HG03457 (cell line): ENCODE data around the gene GPR146.

Experiments
- ATAC-seq: cut with Tn5 transposase; IDR thresholded peaks from one replicate; pipeline ENCODE4 v1.9.1; 2021; ENCODE audit warnings: moderate number of reproducible peaks; ENCODE audit not compliant: unreplicated experiment

The GPR146 gene

GRCh38 chr7:1090686-1091643, 46.6 kb downstream of the GPR146 start:
- no peak for ATAC-seq

DNA sequence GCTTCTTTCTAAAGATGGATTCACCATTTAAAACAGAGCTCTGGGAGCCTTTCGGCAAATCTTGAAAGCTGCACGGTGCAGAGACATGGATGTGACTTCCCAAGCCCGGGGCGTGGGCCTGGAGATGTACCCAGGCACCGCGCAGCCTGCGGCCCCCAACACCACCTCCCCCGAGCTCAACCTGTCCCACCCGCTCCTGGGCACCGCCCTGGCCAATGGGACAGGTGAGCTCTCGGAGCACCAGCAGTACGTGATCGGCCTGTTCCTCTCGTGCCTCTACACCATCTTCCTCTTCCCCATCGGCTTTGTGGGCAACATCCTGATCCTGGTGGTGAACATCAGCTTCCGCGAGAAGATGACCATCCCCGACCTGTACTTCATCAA, 47.3 kb downstream of the GPR146 start:
- no peak for ATAC-seq

GRCh38 chr7:1092161-1092632, 47.9 kb downstream of the GPR146 start:
- ATAC-seq: no peak

- no peak for ATAC-seq
Measured at GRCh38 chr7:1092806-1093501, 48.6 kb downstream of the GPR146 start.

DNA sequence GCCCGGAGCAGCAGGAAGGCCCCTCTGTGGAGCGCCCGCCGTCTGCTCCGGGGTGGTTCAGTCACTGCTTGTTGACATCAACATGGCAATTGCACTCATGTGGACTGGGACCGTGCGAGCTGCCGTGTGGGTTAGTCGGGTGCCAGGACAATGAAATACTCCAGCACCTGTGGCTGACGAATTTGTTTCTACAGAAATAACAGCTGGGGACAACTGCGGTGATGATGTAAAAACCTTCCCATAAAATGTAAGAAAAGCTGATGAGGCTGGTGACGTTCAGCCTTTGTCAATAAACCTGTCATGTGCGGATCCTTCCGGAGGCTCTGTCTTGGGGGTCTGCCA, 49.1 kb downstream of the GPR146 start:
- no peak for ATAC-seq

- no peak for ATAC-seq
Measured at GRCh38 chr7:1093916-1094508, 49.7 kb downstream of the GPR146 start.

DNA sequence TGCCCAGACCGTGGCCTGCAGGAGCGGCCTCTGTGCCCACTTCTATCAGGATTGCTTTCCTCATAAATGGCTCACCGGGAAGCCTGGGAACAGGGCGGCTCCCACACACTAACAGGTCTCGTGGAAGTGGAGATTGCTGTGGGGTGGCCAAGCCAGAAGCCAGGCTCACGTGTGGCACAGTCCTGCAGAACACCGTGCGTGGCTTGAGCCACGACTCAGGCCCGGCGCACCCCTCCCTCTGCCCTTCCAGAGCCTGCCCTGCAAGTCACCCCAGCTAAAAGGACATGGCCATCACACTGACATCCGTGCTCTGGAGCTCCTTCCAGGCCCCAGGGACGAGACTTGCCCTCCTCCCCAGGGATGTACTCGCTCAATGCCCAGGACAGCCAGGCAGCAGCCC, 50.5 kb downstream of the GPR146 start:
- ATAC-seq: no peak

DNA sequence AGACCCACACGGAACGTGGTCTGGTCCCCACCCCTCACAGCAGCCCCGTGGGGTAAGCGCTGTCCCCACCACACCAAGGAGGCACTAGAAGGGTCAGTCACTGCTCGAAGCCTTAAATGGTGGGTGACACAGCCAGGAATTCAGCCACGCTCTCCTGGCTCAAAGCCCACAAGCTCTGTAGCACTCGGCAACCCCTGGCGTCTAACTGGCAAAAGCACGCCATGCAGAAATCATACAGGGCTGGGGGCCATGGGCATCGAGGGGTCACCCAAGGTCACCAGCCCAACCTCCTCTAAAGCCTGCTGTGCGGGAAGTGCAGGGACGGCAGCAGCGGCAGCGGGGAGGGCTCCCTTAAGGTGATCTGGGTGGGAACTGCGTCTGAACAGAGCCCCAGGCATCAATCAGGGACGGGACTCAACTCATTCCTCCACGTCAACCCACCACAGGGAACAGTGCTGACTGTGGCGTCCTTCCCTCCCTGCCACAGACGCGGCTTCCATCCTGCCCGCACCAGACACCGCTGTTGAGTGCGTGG, 51.3 kb downstream of the GPR146 start:
- ATAC-seq: no peak

DNA sequence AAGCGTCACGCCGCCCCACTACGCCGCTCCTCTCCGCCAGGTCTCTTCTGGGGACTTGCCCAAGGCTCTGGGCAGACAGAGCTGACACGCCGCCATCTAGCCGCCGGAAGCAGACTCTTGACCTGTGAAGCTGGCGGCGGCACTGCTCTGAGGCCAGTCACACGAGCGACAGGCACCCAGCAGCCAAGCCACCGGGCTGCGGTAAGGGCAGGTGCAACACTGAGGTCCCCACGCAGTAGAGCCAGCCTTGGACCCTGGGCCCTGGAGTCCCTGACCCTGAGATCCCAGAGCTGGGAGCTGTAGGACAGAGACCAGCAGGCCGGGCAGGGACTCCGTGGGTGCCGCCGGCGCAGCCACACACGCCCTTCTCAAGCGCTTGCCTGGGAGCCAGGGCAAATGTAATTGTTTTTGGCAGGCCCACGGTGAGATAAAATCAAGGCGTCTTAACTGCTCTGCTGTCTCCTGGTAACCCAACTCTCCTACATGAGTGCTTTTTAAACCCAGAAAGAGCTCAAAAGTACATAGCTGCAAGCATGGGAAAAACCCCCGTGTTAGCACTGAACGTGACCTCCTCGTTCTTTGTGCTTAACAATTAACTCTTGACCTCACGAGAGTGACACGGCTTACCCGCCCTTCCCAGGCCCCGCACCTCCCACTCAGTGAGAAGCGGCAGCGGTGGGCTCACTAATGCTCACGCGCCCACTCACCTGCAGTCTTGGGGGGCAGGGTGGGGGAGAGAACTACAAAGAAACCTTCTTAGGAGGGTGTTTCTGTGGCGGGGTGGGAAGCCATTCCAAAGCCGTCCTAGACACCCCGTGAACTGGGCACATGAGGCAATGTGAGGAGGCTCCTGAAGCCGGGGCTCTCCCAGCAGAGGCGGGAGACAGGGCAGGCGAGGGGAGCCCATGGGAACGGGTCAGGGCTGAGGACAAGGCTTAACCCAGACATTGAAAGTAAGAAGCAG, 52.1 kb downstream of the GPR146 start:
- ATAC-seq: no peak

- ATAC-seq: no peak
Measured at GRCh38 chr7:1097120-1097504, 52.8 kb downstream of the GPR146 start.

- no peak for ATAC-seq
Measured at GRCh38 chr7:1098243-1099153, 54.2 kb downstream of the GPR146 start.

DNA sequence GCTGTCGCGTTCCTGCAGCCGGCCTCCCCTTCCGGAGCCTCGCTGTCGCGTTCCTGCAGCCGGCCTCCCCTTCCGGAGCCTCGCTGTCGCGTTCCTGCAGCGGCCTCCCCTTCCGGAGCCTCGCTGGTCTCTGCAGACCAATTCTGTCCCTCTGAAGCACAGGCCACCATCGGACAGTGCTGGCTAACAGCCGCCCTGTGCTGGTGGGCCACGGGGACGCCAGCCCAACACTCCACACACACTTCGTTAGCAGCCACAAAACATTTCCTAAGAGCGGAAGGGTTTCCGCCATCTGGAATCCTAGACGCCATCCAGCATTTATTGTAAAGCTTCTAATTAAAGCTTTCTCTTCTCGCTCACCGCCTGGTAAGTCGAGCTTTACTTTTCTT, 54.8 kb downstream of the GPR146 start:
- no peak for ATAC-seq

DNA sequence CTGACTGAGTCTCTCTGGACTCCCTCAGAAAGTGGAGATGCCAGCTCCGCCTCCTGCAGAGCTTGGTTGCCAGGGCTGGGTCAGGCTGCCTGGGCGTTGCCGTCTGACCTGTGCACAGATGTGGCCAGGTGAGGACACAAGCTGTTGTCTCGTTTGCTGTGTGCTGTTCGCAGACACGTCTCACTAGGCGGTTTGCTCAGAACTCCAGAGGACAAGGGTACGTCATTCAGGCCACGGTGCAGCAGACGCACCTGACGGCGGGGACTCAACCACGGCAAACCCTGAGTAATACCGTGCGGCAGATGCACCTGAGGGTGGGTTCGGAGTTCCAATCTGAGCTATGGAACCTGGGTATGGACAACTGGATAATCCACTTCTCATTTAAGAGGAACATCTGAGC, 55.3 kb downstream of the GPR146 start:
- ATAC-seq: no peak

GRCh38 chr7:1100386-1100785, 56.0 kb downstream of the GPR146 start:
- ATAC-seq: no peak

DNA sequence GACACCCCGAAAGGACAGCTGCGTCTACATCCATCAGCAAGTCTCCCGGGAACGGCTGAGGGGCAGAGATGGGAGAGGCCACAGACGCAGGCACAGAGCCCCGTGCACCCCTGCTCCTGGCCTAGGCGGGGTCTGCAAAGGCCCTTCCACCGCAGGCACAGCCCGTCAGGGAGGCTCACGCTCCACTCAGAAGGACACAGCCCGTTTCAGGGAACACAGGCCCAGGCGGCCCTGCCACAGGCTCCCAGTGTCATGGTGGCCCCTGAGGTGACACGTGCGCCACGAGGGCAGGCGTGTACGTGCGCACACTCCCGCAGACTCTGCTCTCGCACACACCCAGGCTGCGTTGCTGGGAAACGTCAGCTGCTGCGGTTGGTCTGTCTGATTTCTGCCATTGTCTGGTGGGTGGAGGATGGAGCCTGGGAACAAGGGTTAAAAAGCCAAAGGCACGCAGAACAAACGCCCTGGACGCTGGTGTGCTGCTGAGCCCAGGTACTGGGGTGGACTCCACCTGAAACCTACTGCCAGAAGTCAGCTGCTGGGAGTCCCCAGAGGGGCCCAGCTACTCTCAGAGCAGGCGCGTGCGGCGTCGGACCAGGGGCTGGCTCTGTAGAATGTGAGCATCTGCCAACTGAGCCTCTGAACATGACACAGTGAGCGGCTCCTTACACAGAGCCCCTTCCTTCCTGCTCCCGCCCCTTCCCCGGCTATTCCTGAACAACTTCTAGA, 56.7 kb downstream of the GPR146 start:
- ATAC-seq: no peak

GRCh38 chr7:1101563-1102431, 57.5 kb downstream of the GPR146 start:
- no peak for ATAC-seq

DNA sequence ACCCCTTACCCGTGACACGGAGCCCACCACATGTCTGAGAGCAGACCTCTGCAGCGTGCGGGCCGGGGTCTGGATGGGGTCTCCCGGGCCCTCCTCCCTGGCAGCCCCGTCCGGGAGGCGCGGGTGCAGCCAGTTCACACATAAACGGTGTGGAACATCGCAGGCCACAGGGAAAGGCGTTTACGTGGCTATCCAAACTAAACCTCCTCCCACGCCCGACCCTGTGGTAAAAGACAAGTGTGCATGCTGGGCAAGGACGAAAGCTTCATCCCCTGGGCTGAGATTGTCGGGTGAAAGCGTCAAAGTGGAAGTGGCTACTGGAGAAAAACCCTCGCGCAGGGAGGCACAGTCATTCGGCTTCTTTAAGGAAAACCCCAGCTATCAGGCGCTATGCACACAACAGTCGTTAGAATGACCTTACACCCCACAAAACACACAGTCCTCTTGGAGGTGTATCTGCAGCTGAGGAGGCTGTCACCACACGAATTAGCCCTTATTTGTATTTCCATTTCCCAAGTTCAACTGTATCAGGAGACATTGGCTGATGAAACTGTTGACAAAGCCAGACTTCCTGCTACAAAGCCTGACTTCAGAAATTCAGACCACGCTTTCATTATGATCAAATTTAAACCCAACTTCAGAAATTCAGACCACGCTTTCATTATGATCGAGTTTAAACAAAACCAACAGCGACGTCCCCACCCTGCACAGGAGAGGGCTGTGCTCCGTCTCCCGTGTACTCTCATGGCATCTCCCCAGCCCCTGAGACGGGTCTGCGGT, 58.9 kb downstream of the GPR146 start:
- no peak for ATAC-seq
